ENCODE results near the gene THYN1. TPM values are rescaled to one million over a fixed set of nuclear protein-coding genes. Genes with fewer than 3 reads are reported as not detected.

THYN1 gene
- 46.1 and 46.6 TPM in 2 replicates for total RNA-seq

GRCh38 chr11:134253188-134253993 lies at the start of gene THYN1, which contains the start of gene ACAD8:
Gene THYN1, minus strand, starts transcription at chr11:134253352. Its CDS starts 470 bp downstream, at chr11:134252882.
Gene ACAD8, plus strand, starts transcription at chr11:134253568. Its CDS starts 33 bp downstream, at chr11:134253601.

GRCh38 chr11:134275534-134276395 lies 22.6 kb upstream of the THYN1 start, which contains the start of gene GLB1L3:
Gene GLB1L3, plus strand, starts transcription at chr11:134276379. Its CDS starts 362 bp downstream, at chr11:134276741.

GRCh38 chr11:134223836-134224709 lies 29.1 kb downstream of the THYN1 start, which contains the start of the genes NCAPD3 and VPS26B:
Gene NCAPD3, minus strand, starts transcription at chr11:134223967. Its CDS starts 41 bp downstream, at chr11:134223926.
Gene VPS26B, plus strand, starts transcription at chr11:134224671. Its CDS starts 452 bp downstream, at chr11:134225123.

Other genes starting within 250 kb of the THYN1 start
- 63.5 and 72.7 TPM in 2 replicates for gene JAM3, start 184.3 kb downstream of the THYN1 start, total RNA-seq
- 14.0 and 14.9 TPM in 2 replicates for gene NCAPD3, start 29.4 kb downstream of the THYN1 start, total RNA-seq
- 48.0 and 48.3 TPM in 2 replicates for gene VPS26B, start 28.7 kb downstream of the THYN1 start, total RNA-seq
- gene ACAD8, start 216 bp upstream of the THYN1 start, total RNA-seq: 12.8 and 16.2 TPM in 2 replicates
- gene GLB1L3, start 23.0 kb upstream of the THYN1 start, total RNA-seq: 0.32 and 0.65 TPM in 2 replicates
- gene GLB1L2, start 78.6 kb upstream of the THYN1 start, total RNA-seq: 0.11 and 0.91 TPM in 2 replicates
- gene B3GAT1, start 158.9 kb upstream of the THYN1 start, total RNA-seq: not detected in 2 replicates